GM23338 (cell line): ENCODE results near the gene NSRP1. TPM values are rescaled to one million over a fixed set of nuclear protein-coding genes. Genes with fewer than 3 reads are reported as not detected.

Experiments used
- ATAC-seq: fragments of 200-7000 bp; cut with Tn5 transposase; 3 replicates; pipeline ENCODE4 v1.9.1; 2020
- DNase-seq: peaks from one replicate; pipeline ENCODE4 v3.0.0-alpha.2; 2015; ENCODE audit warnings: low spot score
- H2AFZ ChIP-seq: fragments of 200-600 bp; sonication (generic); 2 replicates; pipeline ENCODE4 v1.8.0; 2016; ENCODE audit warnings: antibody characterized with exemption, mild to moderate bottlenecking, moderate library complexity
- H3F3A ChIP-seq: fragments of 200-600 bp; sonication (generic); replicated peaks from 2 replicates; pipeline ENCODE4 v1.8.0; 2017; ENCODE audit warnings: antibody characterized with exemption, mixed run types, low read depth
- H3K27ac ChIP-seq: fragments of 200-600 bp; sonication (generic); 2 replicates; pipeline ENCODE4 v1.6.1; 2016; ENCODE audit warnings: low read depth
- H3K27me3 ChIP-seq: fragments of 200-600 bp; sonication (generic); 2 replicates; pipeline ENCODE4 v1.8.0; 2016; ENCODE audit warnings: mild to moderate bottlenecking, mixed run types, moderate library complexity; ENCODE audit not compliant: insufficient read depth
- H3K36me3 ChIP-seq: fragments of 200-600 bp; sonication (generic); 2 replicates; pipeline ENCODE4 v1.8.0; 2016; ENCODE audit warnings: mild to moderate bottlenecking; ENCODE audit not compliant: insufficient read depth
- H3K4me1 ChIP-seq: fragments of 200-600 bp; sonication (generic); 2 replicates; pipeline ENCODE4 v1.8.0; 2016; ENCODE audit warnings: mild to moderate bottlenecking, moderate library complexity; ENCODE audit not compliant: insufficient read depth
- H3K4me2 ChIP-seq: fragments of 200-600 bp; sonication (generic); 2 replicates; pipeline ENCODE4 v1.7.1; 2017; ENCODE audit warnings: mixed run types
- H3K4me3 ChIP-seq: fragments of 200-600 bp; sonication (generic); 2 replicates; pipeline ENCODE4 v1.6.1; 2016; ENCODE audit warnings: mixed run types
- H3K79me2 ChIP-seq: fragments of 200-600 bp; sonication (generic); replicated peaks from 2 replicates; pipeline ENCODE4 v1.8.0; 2017; ENCODE audit warnings: mild to moderate bottlenecking; ENCODE audit not compliant: insufficient read depth
- H3K9me2 ChIP-seq: fragments of 200-600 bp; sonication (generic); 2 replicates; pipeline ENCODE4 v1.8.0; 2017; ENCODE audit not compliant: insufficient read depth
- H4K20me1 ChIP-seq: fragments of 200-600 bp; sonication (generic); replicated peaks from 2 replicates; pipeline ENCODE4 v1.8.0; 2017; ENCODE audit warnings: mild to moderate bottlenecking; ENCODE audit not compliant: insufficient read depth
- H3K27ac Mint-ChIP-seq: 2 replicates; pipeline ENCODE4 v1.8.0; 2020; ENCODE audit warnings: inconsistent platforms, mild to moderate bottlenecking, moderate library complexity, mixed read lengths
- H3K27me3 Mint-ChIP-seq: 3 replicates; pipeline ENCODE4 v1.8.0; 2022; ENCODE audit warnings: low read depth, mild to moderate bottlenecking, moderate library complexity, mixed read lengths, inconsistent platforms; ENCODE audit not compliant: insufficient read depth, poor library complexity
- H3K36me3 Mint-ChIP-seq: 3 replicates; pipeline ENCODE4 v1.8.0; 2021; ENCODE audit warnings: low read depth, mild to moderate bottlenecking, inconsistent platforms, moderate library complexity, mixed read lengths
- H3K4me1 Mint-ChIP-seq: 3 replicates; pipeline ENCODE4 v1.8.0; 2020; ENCODE audit warnings: mild to moderate bottlenecking, inconsistent platforms, mixed read lengths
- H3K4me3 Mint-ChIP-seq: 3 replicates; pipeline ENCODE4 v1.8.0; 2021; ENCODE audit warnings: moderate library complexity, mild to moderate bottlenecking, inconsistent platforms, mixed read lengths
- H3K9me3 Mint-ChIP-seq: 3 replicates; pipeline ENCODE4 v1.8.0; 2020; ENCODE audit warnings: moderate library complexity, mild to moderate bottlenecking, inconsistent platforms, mixed read lengths
- CREB1 ChIP-seq: fragments of 250-450 bp; sonication (Bioruptor Pico); IDR thresholded peaks from 2 replicates; pipeline ENCODE4 v1.5.0; 2020; ENCODE audit warnings: low read depth, mild to moderate bottlenecking, moderate library complexity
- CTCF ChIP-seq, 2 experiments: fragments of 200-600 bp in 1 of 2; sonication (generic) in 1 of 2; conservative IDR thresholded peaks; 2 replicates each; pipeline versions ENCODE4 v1.5.1 to v1.6.1; 2016 to 2017; ENCODE audit warnings: antibody characterized with exemption in 2 of 2, low read depth in 2 of 2, mild to moderate bottlenecking in 2 of 2, moderate library complexity in 1 of 2
- EZH2 ChIP-seq: fragments of 200-600 bp; sonication (generic); IDR thresholded peaks from one replicate; pipeline ENCODE4 v1.8.0; 2017; ENCODE audit warnings: antibody characterized with exemption, mild to moderate bottlenecking, low read depth; ENCODE audit not compliant: unreplicated experiment
- EZH2phosphoT487 ChIP-seq: fragments of 200-600 bp; sonication (generic); IDR thresholded peaks from one replicate; pipeline ENCODE4 v1.8.1; 2018; ENCODE audit warnings: antibody characterized with exemption; ENCODE audit not compliant: unreplicated experiment
- JUNB ChIP-seq: IDR thresholded peaks from one replicate; pipeline ENCODE4 v1.6.1; 2016; ENCODE audit warnings: antibody characterized with exemption; ENCODE audit not compliant: unreplicated experiment
- NANOG ChIP-seq: IDR thresholded peaks from 2 replicates; pipeline ENCODE4 v1.6.1; 2016; ENCODE audit warnings: antibody characterized with exemption, borderline replicate concordance
- POLR2AphosphoS5 ChIP-seq: IDR thresholded peaks from 2 replicates; pipeline ENCODE4 v1.6.1; 2016; ENCODE audit warnings: antibody characterized with exemption, low read depth
- STAT1 ChIP-seq: IDR thresholded peaks from one replicate; pipeline ENCODE4 v1.6.1; 2016; ENCODE audit warnings: antibody characterized with exemption; ENCODE audit not compliant: unreplicated experiment
- ZNF114 ChIP-seq: fragments of 250-450 bp; sonication (Bioruptor Pico); IDR thresholded peaks from 2 replicates; pipeline ENCODE4 v1.5.0; 2020; ENCODE audit warnings: mild to moderate bottlenecking, moderate library complexity
- ZNF331 ChIP-seq: fragments of 250-450 bp; sonication (Bioruptor Pico); IDR thresholded peaks from 2 replicates; pipeline ENCODE4 v1.5.0; 2020; ENCODE audit warnings: low read depth, mild to moderate bottlenecking, moderate library complexity
- ZNF462 ChIP-seq: fragments of 250-450 bp; sonication (Bioruptor Pico); IDR thresholded peaks from 2 replicates; pipeline ENCODE4 v1.5.0; 2020; ENCODE audit warnings: mild to moderate bottlenecking, moderate library complexity
- polyA plus RNA-seq: library from polyadenylated mRNA; unstranded; fragments of >200 nt; fragmentation: Nextera tagmentation; extraction: Ambion mirVana; gene quantifications from 2 replicates; pipeline ENCODE4 v1.2.1, GENCODE V29; 2016
- total RNA-seq: library from RNA; depleted of rRNA; stranded (reverse); fragments of >200 nt; shearing (Covaris generic); gene quantifications from 2 replicates; pipeline ENCODE4 v1.2.3, GENCODE V29; 2014
- TF ChIP-seq, protein P1 (sequence below): IDR thresholded peaks from one replicate; pipeline ENCODE4 v1.6.1; 2018; ENCODE audit warnings: antibody characterized with exemption; ENCODE audit not compliant: unreplicated experiment
- TF ChIP-seq, protein P2 (sequence below): IDR thresholded peaks from 2 replicates; pipeline ENCODE4 v1.6.1; 2016; ENCODE audit warnings: antibody characterized with exemption

Gene NSRP1
- total and polyA plus RNA-seq, 2 experiments from 2014 or later, result 15.7 to 110 TPM

GRCh38 chr17:30086896-30087295 lies 29.7 kb upstream of the NSRP1 start:
- H2AFZ ChIP-seq, result no peak overlapping the region
- H3K4me3 Mint-ChIP-seq, result no peak overlapping the region
- H3K4me3 ChIP-seq, result no peak overlapping the region
- H3K27me3 ChIP-seq, result no peaks in the 10 kb centered on the region
- H4K20me1 ChIP-seq, result no peaks in the 10 kb centered on the region
- H3K9me2 ChIP-seq, result no peaks in the 10 kb centered on the region
- DNase-seq (no peak), ATAC-seq (no peak)
- TF ChIP-seq, protein P1, sequence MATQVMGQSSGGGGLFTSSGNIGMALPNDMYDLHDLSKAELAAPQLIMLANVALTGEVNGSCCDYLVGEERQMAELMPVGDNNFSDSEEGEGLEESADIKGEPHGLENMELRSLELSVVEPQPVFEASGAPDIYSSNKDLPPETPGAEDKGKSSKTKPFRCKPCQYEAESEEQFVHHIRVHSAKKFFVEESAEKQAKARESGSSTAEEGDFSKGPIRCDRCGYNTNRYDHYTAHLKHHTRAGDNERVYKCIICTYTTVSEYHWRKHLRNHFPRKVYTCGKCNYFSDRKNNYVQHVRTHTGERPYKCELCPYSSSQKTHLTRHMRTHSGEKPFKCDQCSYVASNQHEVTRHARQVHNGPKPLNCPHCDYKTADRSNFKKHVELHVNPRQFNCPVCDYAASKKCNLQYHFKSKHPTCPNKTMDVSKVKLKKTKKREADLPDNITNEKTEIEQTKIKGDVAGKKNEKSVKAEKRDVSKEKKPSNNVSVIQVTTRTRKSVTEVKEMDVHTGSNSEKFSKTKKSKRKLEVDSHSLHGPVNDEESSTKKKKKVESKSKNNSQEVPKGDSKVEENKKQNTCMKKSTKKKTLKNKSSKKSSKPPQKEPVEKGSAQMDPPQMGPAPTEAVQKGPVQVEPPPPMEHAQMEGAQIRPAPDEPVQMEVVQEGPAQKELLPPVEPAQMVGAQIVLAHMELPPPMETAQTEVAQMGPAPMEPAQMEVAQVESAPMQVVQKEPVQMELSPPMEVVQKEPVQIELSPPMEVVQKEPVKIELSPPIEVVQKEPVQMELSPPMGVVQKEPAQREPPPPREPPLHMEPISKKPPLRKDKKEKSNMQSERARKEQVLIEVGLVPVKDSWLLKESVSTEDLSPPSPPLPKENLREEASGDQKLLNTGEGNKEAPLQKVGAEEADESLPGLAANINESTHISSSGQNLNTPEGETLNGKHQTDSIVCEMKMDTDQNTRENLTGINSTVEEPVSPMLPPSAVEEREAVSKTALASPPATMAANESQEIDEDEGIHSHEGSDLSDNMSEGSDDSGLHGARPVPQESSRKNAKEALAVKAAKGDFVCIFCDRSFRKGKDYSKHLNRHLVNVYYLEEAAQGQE, result no peak
- TF ChIP-seq ZNF462 (CRISPR knock-in tag) (no peak), CREB1 (CRISPR knock-in tag) (no peak), STAT1 (no peak), EZH2phosphoT487 (no peak), POLR2AphosphoS5 (no peak), CTCF (conservative IDR thresholded peaks at IDR 0.05; ENCODE audit: low read depth in 2 of 2) (no peak), EZH2 (no peak), NANOG (no peak), ZNF114 (CRISPR knock-in tag) (no peak), ZNF331 (CRISPR knock-in tag) (no peak), JUNB (no peak)
- TF ChIP-seq, protein P2, sequence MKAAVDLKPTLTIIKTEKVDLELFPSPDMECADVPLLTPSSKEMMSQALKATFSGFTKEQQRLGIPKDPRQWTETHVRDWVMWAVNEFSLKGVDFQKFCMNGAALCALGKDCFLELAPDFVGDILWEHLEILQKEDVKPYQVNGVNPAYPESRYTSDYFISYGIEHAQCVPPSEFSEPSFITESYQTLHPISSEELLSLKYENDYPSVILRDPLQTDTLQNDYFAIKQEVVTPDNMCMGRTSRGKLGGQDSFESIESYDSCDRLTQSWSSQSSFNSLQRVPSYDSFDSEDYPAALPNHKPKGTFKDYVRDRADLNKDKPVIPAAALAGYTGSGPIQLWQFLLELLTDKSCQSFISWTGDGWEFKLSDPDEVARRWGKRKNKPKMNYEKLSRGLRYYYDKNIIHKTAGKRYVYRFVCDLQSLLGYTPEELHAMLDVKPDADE, result no peak
- no peaks in the 10 kb centered on the region; the same call in 2 of the 3 replicates for H3K4me1 Mint-ChIP-seq
- peaks cover 6% of the 10 kb centered on the region for H3K27me3 Mint-ChIP-seq
- H3K27ac Mint-ChIP-seq, result no peak overlapping the region
- H3K27ac ChIP-seq, result no peak overlapping the region
- H3K4me2 ChIP-seq, result no peak overlapping the region
- H3K79me2 ChIP-seq, result no peaks in the 10 kb centered on the region
- no peaks in the 10 kb centered on the region for H3F3A ChIP-seq
- H3K4me1 ChIP-seq, result no peaks in the 10 kb centered on the region
- H3K36me3 ChIP-seq, result no peaks in the 10 kb centered on the region
- H3K36me3 Mint-ChIP-seq, result no peaks in the 10 kb centered on the region
- no peaks in the 10 kb centered on the region; the same call in 2 of the 3 replicates for H3K9me3 Mint-ChIP-seq
